ENCODE measurements around the gene C2CD4D. TPM values are rescaled to one million over a fixed set of nuclear protein-coding genes. Genes with fewer than 3 reads are reported as not detected.

The C2CD4D gene
- polyA plus RNA-seq, 2 of the 4 experiments (the other 2 are of a cell fraction), result not detected

GRCh38 chr1:151828921-151829320 is 10.7 kb downstream of the C2CD4D start (continued):
- TF ChIP-seq, protein P1, sequence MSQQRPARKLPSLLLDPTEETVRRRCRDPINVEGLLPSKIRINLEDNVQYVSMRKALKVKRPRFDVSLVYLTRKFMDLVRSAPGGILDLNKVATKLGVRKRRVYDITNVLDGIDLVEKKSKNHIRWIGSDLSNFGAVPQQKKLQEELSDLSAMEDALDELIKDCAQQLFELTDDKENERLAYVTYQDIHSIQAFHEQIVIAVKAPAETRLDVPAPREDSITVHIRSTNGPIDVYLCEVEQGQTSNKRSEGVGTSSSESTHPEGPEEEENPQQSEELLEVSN (IDR thresholded peaks at IDR 0.05; ENCODE audit: borderline replicate concordance, low read depth), result no peak
- TF ChIP-seq GATA3 (IDR thresholded peaks at IDR 0.05; ENCODE audit: borderline replicate concordance) (no peak), HEYL (CRISPR knock-in tag; IDR thresholded peaks at IDR 0.05) (no peak), ZSCAN20 (CRISPR knock-in tag; IDR thresholded peaks at IDR 0.05) (no peak), EHF (CRISPR knock-in tag; IDR thresholded peaks at IDR 0.05) (no peak)

DNA sequence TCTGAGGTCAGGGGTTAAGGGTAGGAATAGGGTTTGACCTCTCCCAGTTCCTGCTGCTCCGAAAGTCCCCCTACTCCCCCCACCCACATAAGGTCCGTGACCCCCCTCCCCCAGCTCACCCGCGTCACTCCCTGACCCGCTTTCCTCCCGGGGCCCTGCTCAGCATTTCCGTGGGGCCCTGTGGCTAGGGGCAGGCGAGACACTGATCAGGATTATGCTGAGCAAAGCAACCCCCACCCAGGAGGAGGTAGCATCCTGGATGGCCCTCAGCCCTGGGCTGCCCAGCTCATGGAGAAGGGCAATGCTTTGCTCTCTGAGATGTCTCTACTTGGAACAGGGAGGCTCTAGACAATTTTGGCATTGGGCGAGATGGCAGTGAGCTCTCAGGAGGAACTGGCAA is 11.8 kb downstream of the C2CD4D start:
- no peak for TF ChIP-seq RAD21 (conservative IDR thresholded peaks at IDR 0.05 in 1 of 2, IDR thresholded peaks at IDR 0.05 in 1 of 2)
- TF ChIP-seq MYC (IDR thresholded peaks at IDR 0.05; ENCODE audit: borderline replicate concordance, low read length), result no peak
- TF ChIP-seq POLR2A (IDR thresholded peaks at IDR 0.05; ENCODE audit: low read length), result no peak
- no peak for TF ChIP-seq SMC3 (IDR thresholded peaks at IDR 0.05)
- TF ChIP-seq HOXB5 (CRISPR knock-in tag; IDR thresholded peaks at IDR 0.05), result no peak
- TF ChIP-seq CEBPB (IDR thresholded peaks at IDR 0.05), result no peak
- 67% methylated on average over 3 of the region's 9 CpGs for WGBS (ENCODE audit: missing lambda C conversion rate)
- DNase-seq (ENCODE audit: low read depth in 1 of 2, low spot score in 1 of 2) (no peak), FAIRE-seq (no peak), ATAC-seq (no peak)
- Histone ChIP-seq H3K4me2 (no peak overlapping the region), H3K4me1 (peaks cover 20% of the 10 kb centered on the region), H3K9me3 (no peaks in the 10 kb centered on the region), H3K27ac (no peak overlapping the region), H3K4me3 (no peak overlapping the region)
- ChIA-PET POLR2A (no interaction called here), CTCF (interaction anchor here (0.6 to 1.4 kb wide), 2 partner anchors 9 to 363 kb away, joined by 5 to 6 read pairs; no protein-coding TSS in a partner anchor)

GRCh38 chr1:151825751-151826660 is 13.6 kb downstream of the C2CD4D start:
- Histone ChIP-seq H3K4me1 (peaks cover 8% of the 10 kb centered on the region), H3K4me2 (no peak overlapping the region), H3K27ac (no peak overlapping the region), H3K9me3 (no peaks in the 10 kb centered on the region), H3K4me3 (no peak overlapping the region)
- WGBS (ENCODE audit: missing lambda C conversion rate), result 72% methylated on average over 19 of the region's 21 CpGs
- CTCF ChIA-PET, result interaction anchor here (1.1 to 8.7 kb wide), 2 partner anchors 11 to 14 kb away, joined by 3 to 77 read pairs; no protein-coding TSS in a partner anchor
- FAIRE-seq (no peak), DNase-seq (ENCODE audit: low read depth in 1 of 2, low spot score in 1 of 2) (no peak), ATAC-seq (no peak)
- TF ChIP-seq RFX5 (IDR thresholded peaks at IDR 0.05) (no peak), CHD4 (IDR thresholded peaks at IDR 0.05; ENCODE audit: borderline replicate concordance) (no peak), MAZ (IDR thresholded peaks at IDR 0.05; ENCODE audit: borderline replicate concordance, low read depth, low read length) (no peak), MAX (IDR thresholded peaks at IDR 0.05) (no peak), ELK1 (IDR thresholded peaks at IDR 0.05; ENCODE audit: low read depth, low read length) (no peak), ZC3H11A (IDR thresholded peaks at IDR 0.05) (no peak), SREBF2 (IDR thresholded peaks at IDR 0.05) (no peak), MAFK (IDR thresholded peaks at IDR 0.05; ENCODE audit: partially characterized antibody) (no peak), TP53 (CRISPR knock-in tag; IDR thresholded peaks at IDR 0.05) (no peak), FOSB (CRISPR knock-in tag; IDR thresholded peaks at IDR 0.05) (no peak), EP300 (IDR thresholded peaks at IDR 0.05) (no peak), HOXA7 (CRISPR knock-in tag; IDR thresholded peaks at IDR 0.05) (no peak)
- POLR2A ChIA-PET, result interaction anchor here (0.6 kb wide), 1 partner anchor 115 kb away, joined by 4 read pairs; no protein-coding TSS in a partner anchor
